ENCODE measurements around the gene SPTA1. TPM values are rescaled to one million over a fixed set of nuclear protein-coding genes. Genes with fewer than 3 reads are reported as not detected.

The SPTA1 gene
- total RNA-seq, 2 experiments from 2014 or later = 0.31 TPM; not detected in 1

- CTCF ChIA-PET = no interaction called here
- DNase-seq = no peak
- no peaks in the 10 kb centered on the region for H3K9me3 Mint-ChIP-seq
- TF ChIP-seq, protein P1, sequence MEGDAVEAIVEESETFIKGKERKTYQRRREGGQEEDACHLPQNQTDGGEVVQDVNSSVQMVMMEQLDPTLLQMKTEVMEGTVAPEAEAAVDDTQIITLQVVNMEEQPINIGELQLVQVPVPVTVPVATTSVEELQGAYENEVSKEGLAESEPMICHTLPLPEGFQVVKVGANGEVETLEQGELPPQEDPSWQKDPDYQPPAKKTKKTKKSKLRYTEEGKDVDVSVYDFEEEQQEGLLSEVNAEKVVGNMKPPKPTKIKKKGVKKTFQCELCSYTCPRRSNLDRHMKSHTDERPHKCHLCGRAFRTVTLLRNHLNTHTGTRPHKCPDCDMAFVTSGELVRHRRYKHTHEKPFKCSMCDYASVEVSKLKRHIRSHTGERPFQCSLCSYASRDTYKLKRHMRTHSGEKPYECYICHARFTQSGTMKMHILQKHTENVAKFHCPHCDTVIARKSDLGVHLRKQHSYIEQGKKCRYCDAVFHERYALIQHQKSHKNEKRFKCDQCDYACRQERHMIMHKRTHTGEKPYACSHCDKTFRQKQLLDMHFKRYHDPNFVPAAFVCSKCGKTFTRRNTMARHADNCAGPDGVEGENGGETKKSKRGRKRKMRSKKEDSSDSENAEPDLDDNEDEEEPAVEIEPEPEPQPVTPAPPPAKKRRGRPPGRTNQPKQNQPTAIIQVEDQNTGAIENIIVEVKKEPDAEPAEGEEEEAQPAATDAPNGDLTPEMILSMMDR (IDR thresholded peaks at IDR 0.05) = no peak
- POLR2A ChIA-PET = no interaction called here
- no peak within 1 kb of the TSS for H3K4me3 Mint-ChIP-seq
- intact Hi-C loops (cut with micrococcal nuclease) = no loop called here
- peaks cover 10% of the 10 kb centered on the region for H3K27me3 Mint-ChIP-seq
- no peak within 1 kb of the TSS for H3K27ac Mint-ChIP-seq
- H3K36me3 Mint-ChIP-seq (ENCODE audit: low read depth) = no peaks in the 10 kb centered on the region
- no peaks in the 10 kb centered on the region for H3K4me1 Mint-ChIP-seq (ENCODE audit: low read depth)
- no peak for ATAC-seq
Measured at GRCh38 chr1:158570480-158570879, 116.0 kb downstream of the SPTA1 start, which contains the start of gene OR6P1. Gene OR6P1, minus strand, starts transcription at chr1:158570580. Its CDS starts 6,976 bp downstream, at chr1:158563604.

- H3K4me3 Mint-ChIP-seq = no peak overlapping the region
- TF ChIP-seq, protein P1 (IDR thresholded peaks at IDR 0.05) = no peak
- ChIA-PET CTCF (no interaction called here), POLR2A (no interaction called here)
- H3K27me3 Mint-ChIP-seq = peaks cover 13% of the 10 kb centered on the region
- DNase-seq = no peak
- ATAC-seq = no peak
- H3K27ac Mint-ChIP-seq = no peak overlapping the region
- H3K9me3 Mint-ChIP-seq = no peaks in the 10 kb centered on the region
- no peaks in the 10 kb centered on the region for H3K36me3 Mint-ChIP-seq (ENCODE audit: low read depth)
- intact Hi-C loops (cut with micrococcal nuclease) = no loop called here
- H3K4me1 Mint-ChIP-seq (ENCODE audit: low read depth) = no peaks in the 10 kb centered on the region
Measured at GRCh38 chr1:158564608-158565007, 121.9 kb downstream of the SPTA1 start.

DNA sequence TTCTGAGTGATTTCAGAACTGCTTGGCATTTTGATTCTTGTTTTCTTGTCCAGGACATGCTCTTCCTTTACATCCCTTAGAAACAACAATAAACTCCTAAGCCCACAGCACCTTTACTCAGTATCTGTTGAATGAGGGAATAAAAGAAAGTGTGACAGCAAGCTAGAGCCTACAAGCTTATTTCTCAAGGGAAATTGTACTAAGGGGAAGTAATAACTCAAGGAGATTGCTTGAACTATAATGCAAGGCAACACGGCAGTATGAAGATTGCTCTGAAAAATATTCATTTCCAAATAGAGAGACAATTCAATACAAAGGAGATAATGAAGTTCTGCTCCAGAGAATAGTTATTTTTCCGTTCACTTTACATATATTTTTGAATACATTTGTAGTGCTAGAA, 122.7 kb downstream of the SPTA1 start:
- CTCF ChIA-PET = no interaction called here
- Mint-ChIP-seq H3K4me3 (no peak overlapping the region), H3K4me1 (ENCODE audit: low read depth) (no peaks in the 10 kb centered on the region), H3K9me3 (no peaks in the 10 kb centered on the region), H3K36me3 (ENCODE audit: low read depth) (no peaks in the 10 kb centered on the region), H3K27ac (no peak overlapping the region), H3K27me3 (peaks cover 13% of the 10 kb centered on the region)
- intact Hi-C loops (cut with micrococcal nuclease) = no loop called here
- POLR2A ChIA-PET = no interaction called here
- no peak for ATAC-seq
- TF ChIP-seq, protein P1 (IDR thresholded peaks at IDR 0.05) = no peak
- no peak for DNase-seq

Other genes with a start within 250 kb of the SPTA1 start
- gene OR10K1, start 224.9 kb downstream of the SPTA1 start, total RNA-seq = not detected
- not detected for gene OR10R2, start 214.5 kb downstream of the SPTA1 start, total RNA-seq
- not detected for gene OR6Y1, start 132.3 kb downstream of the SPTA1 start, total RNA-seq
- gene OR6P1, start 116.1 kb downstream of the SPTA1 start, total RNA-seq = not detected
- gene OR10X1, start 106.8 kb downstream of the SPTA1 start, total RNA-seq = not detected
- not detected for gene OR10Z1, start 81.4 kb downstream of the SPTA1 start, total RNA-seq
- not detected for gene OR6K2, start 13.9 kb upstream of the SPTA1 start, total RNA-seq
- gene OR6K3, start 34.0 kb upstream of the SPTA1 start, total RNA-seq = not detected
- gene OR6K6, start 68.0 kb upstream of the SPTA1 start, total RNA-seq = not detected
- gene OR6N1, start 85.5 kb upstream of the SPTA1 start, total RNA-seq = not detected
- not detected for gene OR6N2, start 94.5 kb upstream of the SPTA1 start, total RNA-seq
- gene MNDA, start 144.6 kb upstream of the SPTA1 start, total RNA-seq = not detected
- gene PYHIN1, start 244.8 kb upstream of the SPTA1 start, total RNA-seq = 1 to 10 TPM; 7.0 to 8.5 TPM

Measured in activated CD8-positive, alpha-beta T cell treated with anti-CD3 and anti-CD28 coated beads for 36 hours (primary cell).